Measurements from ENCODE around the gene UBAP1L. TPM values are rescaled to one million over a fixed set of nuclear protein-coding genes. Genes with fewer than 3 reads are reported as not detected.

UBAP1L gene
- total and polyA plus RNA-seq, 2 donors: 1.9 to 3.9 TPM

DNA sequence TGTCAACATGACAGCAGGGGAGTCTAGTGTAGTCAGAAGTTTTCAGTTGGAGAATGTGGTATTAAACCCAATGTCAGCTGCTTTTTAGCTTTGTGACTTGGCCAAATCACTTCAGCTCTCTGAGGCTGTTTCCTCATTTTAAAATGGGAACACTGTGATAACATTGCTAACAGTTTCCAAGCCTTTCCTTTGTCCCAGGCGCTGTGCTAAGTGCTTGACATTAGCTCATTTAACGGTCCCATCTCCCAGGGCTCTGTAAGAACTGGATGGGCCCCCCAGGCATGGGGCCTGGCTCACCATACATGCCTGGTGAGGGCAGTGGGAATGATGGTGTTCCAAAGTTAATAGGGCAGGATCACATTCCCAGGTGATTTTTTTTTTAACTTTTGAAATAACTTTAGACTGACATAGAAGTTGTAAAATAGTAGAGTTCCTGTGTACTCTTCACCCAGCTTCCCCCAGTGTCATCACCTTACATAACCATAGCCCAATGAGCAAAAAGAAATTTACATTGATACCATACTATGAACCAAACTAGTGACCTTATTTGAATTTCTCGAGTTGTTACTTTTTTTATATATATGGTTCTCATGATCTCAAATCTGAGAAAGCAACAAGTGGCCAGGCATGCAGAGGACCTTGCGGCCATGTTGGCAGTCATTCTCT, 54.9 kb downstream of the UBAP1L start:
- H3K36me3 ChIP-seq (ENCODE audit: insufficient read depth): peaks cover 1% of the 10 kb centered on the region
- 83% methylated on average over 4 of the region's 4 CpGs for WGBS

DNA sequence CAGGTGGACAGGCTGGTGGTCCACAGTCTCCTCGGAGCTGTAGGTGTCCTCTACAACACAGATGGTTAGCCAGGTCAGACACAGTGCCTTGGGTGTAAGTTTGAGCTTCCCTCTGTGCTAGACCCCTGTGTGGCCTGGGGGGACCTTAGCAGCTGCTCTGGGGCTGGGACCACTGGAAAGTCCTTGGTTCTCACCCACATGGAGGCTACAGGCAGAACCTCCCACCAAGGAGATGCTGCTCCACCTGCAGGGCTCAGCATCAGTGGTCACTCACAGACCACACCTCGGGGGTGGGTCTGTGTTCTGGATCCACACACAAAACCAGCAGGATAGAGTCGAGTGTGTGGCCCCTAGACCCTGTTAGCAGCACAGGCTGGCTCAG, 55.6 kb downstream of the UBAP1L start:
- H3K4me3 ChIP-seq (ENCODE audit: low read depth, low read length): no peak overlapping the region
- 87% methylated on average over 3 of the region's 3 CpGs for WGBS
- DNase-seq (ENCODE audit: extremely low spot score): no peak
- no peak overlapping the region for H3K27ac ChIP-seq (ENCODE audit: low read depth)
- H3K4me1 ChIP-seq (ENCODE audit: insufficient read depth): no peaks in the 10 kb centered on the region
- peaks cover 1% of the 10 kb centered on the region for H3K36me3 ChIP-seq (ENCODE audit: insufficient read depth)

More for the DNA sequence above, 54.9 kb downstream of the UBAP1L start:
- Histone ChIP-seq H3K4me3 (ENCODE audit: low read depth, low read length) (no peak overlapping the region), H3K4me1 (ENCODE audit: insufficient read depth) (no peaks in the 10 kb centered on the region), H3K27ac (ENCODE audit: low read depth) (no peak overlapping the region)
- DNase-seq (ENCODE audit: extremely low spot score): no peak

DNA sequence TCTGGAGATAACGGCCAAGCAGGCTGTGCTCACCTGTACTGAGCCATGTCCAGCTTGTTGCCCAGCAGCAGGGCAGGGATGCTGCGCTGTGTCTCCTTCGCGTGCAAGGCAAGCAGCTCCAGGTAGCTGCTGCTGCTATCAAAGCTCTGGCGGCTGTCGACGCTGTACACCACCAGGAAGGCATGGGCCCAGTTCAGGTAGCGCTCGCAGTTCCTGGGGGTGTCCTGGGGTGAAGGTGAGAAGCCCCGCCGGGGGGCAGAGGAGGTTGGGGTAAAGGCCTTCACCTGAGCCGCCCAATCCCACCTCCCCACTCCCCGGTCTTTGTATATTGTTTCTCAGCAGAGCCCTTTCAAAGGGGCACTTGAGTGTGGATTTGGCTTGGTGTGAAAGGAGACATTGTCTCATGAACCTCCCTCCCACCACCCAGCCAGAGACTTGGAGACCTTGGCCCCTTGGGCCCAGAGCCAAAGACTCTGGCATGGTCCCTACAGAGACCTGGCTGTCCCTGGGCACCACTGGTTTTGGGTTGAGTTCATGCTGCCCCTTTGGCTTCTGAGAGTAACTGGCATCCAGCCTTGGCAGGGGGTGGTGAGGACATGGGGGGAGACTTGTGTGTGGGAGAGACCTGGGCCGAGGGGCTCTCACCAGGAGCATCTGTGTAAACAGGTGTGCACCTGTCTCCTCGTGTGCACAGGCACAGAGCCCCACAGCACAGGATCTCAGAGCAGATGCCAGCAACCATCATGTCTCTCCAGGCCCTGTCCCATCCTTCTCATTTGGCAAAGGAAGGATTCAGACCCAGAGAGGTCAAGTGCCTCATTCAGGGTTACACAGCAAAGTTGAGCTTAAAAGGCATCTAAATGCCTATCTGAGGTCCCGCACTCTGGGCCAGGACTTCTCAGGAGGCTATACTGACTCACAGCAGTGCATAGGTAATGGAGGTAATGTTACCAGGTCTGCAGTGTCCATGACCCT, 56.3 kb downstream of the UBAP1L start:
- 83% methylated on average over 16 of the region's 16 CpGs for WGBS

DNA sequence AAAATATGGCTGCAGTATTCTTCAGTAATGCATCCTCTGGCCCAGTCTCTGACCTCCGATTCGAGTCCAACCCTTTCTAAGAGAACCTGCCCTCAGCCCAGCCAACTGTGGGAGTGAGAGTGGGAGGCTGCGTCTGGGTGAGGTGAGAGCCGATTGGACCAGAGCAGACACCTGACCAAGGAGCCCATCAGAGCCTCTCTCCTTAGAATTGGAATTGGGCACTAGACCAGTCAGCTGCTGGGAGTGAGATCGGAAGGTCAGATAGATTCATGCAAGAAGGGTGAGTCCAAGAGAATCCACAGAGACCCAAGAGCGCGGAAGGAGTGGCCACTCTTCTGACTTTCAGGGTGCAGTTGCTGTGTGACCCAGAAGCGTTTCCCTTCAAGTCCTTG, 57.5 kb downstream of the UBAP1L start:
- 87% methylated on average over 8 of the region's 8 CpGs for WGBS
- Histone ChIP-seq H3K27ac (ENCODE audit: low read depth) (no peak overlapping the region), H3K4me3 (ENCODE audit: low read depth, low read length) (no peak overlapping the region), H3K36me3 (ENCODE audit: insufficient read depth) (peaks cover 1% of the 10 kb centered on the region), H3K4me1 (ENCODE audit: insufficient read depth) (no peaks in the 10 kb centered on the region)
- DNase-seq (ENCODE audit: extremely low spot score): no peak

More for the DNA sequence above, 56.3 kb downstream of the UBAP1L start:
- Histone ChIP-seq H3K4me1 (ENCODE audit: insufficient read depth) (no peaks in the 10 kb centered on the region), H3K27ac (ENCODE audit: low read depth) (no peak overlapping the region), H3K36me3 (ENCODE audit: insufficient read depth) (peaks cover 1% of the 10 kb centered on the region), H3K4me3 (ENCODE audit: low read depth, low read length) (no peak overlapping the region)
- no peak for DNase-seq (ENCODE audit: extremely low spot score)

DNA sequence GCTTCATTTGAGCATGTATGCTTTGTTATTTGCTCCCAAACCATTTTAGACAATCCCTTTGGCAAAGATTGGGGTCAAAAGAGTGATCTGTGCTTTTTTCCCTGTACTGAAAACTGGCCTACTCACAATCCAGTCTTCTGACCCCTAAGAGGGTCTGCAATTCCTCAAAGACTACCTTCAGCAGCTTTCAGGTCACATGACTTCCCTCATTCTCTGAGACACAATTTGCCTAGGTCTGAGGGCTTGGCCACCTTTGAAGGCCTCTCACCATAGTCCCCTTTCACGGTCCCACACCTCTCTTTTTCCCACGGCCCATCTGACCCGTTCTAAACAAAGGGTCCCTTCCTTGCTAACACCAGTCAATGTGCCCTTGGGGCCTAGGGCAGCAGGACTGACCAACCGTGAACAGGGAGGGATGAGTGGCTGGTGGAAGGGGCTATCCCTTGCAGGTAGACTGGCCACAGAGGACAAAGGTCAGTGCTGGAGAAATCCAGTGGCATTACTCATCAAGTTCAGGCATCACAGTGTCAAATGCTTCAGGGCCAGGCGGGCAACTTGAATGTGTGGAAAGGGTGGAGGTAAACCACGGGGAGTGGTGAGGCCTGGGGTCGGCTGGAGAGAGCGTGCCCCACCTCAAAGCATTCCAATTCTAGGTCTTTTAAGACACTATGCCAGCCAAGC, 58.0 kb downstream of the UBAP1L start:
- no peak overlapping the region for H3K27ac ChIP-seq (ENCODE audit: low read depth)
- peaks cover 1% of the 10 kb centered on the region for H3K36me3 ChIP-seq (ENCODE audit: insufficient read depth)

DNA sequence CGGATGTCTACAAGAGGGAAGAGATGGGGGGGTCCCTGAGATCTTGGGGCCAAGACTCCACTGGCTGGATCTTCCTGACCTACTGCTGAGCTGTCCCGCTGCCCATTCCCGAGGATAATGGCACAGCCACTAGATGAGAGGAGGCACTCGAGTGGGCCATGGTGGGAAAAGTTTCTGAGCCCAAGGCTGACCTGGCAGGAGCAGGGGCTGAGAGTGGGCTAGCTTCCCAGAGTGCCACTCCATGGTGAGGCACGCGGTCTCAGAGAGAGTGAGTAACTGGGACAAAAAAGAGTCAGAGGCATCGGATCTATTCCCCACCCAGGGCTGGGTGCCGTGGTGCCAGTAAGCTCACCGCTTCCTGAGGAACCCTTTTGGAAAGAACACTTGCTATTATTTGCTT, 58.9 kb downstream of the UBAP1L start:
- no peak for DNase-seq (ENCODE audit: extremely low spot score)
- WGBS: 73% methylated on average over 9 of the region's 9 CpGs
- Histone ChIP-seq H3K4me3 (ENCODE audit: low read depth, low read length) (no peak overlapping the region), H3K4me1 (ENCODE audit: insufficient read depth) (no peaks in the 10 kb centered on the region), H3K27ac (ENCODE audit: low read depth) (peak overlapping the region; percentile 13), H3K36me3 (ENCODE audit: insufficient read depth) (peaks cover 1% of the 10 kb centered on the region)

More for the DNA sequence above, 58.0 kb downstream of the UBAP1L start:
- no peak overlapping the region for H3K4me3 ChIP-seq (ENCODE audit: low read depth, low read length)
- DNase-seq (ENCODE audit: extremely low spot score): no peak
- WGBS: 83% methylated on average over 8 of the region's 8 CpGs
- no peaks in the 10 kb centered on the region for H3K4me1 ChIP-seq (ENCODE audit: insufficient read depth)

DNA sequence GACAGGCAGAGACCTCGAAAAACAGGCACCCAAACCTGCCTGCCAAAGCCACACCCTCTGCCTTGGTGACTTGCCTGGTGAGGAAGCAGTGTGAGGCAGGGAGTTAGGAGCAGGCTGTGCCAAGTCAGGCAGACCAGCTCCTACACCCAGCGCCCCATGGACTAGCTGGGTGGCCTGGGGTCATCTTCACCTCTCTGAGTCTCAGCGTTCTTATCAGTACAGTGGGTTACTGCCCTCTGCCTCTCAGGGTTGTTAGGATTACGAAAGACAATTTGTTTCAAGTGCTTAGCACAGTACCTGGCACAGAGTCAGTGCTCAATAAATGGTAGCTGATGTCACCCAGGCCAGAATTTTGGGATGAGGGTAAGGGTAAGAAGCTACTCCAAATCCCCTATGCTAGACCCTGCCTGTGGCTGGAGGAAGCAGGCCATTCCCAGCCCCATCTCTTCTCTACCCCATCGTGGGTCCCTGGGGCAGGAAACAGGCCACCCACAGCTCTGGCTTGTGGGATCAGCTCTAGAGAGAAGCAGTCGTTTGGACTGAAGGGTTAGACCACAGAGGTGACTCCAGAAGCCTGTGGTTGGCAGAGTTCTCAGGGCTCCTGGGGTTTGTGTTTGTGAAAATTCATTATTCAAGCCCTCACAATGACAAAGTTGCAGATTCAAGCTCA, 59.7 kb downstream of the UBAP1L start:
- peaks cover 1% of the 10 kb centered on the region for H3K36me3 ChIP-seq (ENCODE audit: insufficient read depth)
- no peak overlapping the region for H3K4me3 ChIP-seq (ENCODE audit: low read depth, low read length)
- no peak overlapping the region for H3K27ac ChIP-seq (ENCODE audit: low read depth)
- H3K4me1 ChIP-seq (ENCODE audit: insufficient read depth): no peaks in the 10 kb centered on the region
- 37% methylated on average over 6 of the region's 6 CpGs for WGBS
- DNase-seq (ENCODE audit: extremely low spot score): no peak

DNA sequence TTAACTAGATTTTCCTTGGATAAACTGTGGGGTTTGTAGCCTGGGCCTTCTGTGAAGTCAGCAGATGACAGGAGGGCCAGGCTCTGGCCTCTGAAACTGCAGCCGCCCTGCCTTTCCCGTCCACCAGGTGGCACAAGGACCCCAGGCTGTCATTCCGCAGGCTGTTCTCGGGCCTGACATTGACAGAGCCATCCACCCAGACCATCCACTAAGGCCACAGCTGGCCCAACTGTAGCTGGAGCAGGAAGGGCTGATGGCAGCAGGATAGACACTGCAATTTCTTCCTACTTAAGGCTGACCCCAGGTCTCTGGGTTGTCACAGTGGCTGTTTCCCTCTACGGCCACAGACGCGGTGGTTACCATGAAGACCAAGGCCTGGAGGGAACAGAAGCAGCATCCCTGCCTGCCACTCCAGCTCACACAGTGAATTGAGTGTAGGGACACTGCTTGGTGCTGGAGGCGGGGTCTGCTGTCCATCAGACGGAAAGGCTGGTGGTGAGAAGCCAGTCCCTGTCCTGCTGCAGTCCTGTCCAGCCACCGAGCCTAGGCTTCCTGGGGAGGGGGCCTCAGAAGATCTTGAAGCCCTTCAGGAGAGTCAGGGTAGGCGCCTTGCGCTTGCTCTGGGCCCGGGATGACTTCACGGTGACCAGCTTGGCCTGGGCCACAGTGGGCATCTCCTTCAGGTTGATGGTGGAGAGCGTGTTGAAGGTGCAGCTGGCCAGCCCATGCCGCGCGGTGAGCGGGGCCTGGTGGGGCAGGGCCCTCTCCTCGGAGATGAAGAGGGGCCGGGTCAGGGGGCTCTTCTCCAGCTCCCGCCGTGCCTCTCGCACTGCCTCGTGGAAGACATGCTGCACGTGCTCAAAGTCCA, 60.4 kb downstream of the UBAP1L start:
- no peak for DNase-seq (ENCODE audit: extremely low spot score)
- Histone ChIP-seq H3K27ac (ENCODE audit: low read depth) (no peak overlapping the region), H3K4me3 (ENCODE audit: low read depth, low read length) (no peak overlapping the region), H3K36me3 (ENCODE audit: insufficient read depth) (peaks cover 1% of the 10 kb centered on the region), H3K4me1 (ENCODE audit: insufficient read depth) (no peaks in the 10 kb centered on the region)
- WGBS: 72% methylated on average over 26 of the region's 26 CpGs

DNA sequence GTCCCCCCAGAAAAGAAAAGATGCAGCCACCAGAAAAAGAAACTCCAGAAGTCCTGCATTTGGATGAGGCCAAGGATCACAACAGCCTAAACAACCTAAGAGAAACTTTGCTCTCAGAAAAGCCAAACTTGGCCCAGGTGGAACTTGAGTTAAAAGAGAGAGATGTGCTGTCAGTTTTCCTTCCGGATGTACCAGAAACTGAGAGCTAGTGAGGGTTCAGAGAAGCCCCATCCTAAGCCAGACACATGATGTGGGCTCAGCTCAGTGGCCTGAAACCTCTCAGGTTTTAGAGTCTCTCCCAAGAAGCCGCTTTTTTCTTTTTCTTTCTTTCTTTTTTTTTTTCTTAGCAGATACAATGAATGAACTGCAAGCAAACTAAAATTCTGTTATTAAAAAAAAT, 62.0 kb downstream of the UBAP1L start:
- no peak overlapping the region for H3K4me3 ChIP-seq (ENCODE audit: low read depth, low read length)
- 79% methylated on average over 2 of the region's 2 CpGs for WGBS
- no peaks in the 10 kb centered on the region for H3K36me3 ChIP-seq (ENCODE audit: insufficient read depth)
- H3K27ac ChIP-seq (ENCODE audit: low read depth): no peak overlapping the region
- no peak for DNase-seq (ENCODE audit: extremely low spot score)
- no peaks in the 10 kb centered on the region for H3K4me1 ChIP-seq (ENCODE audit: insufficient read depth)

DNA sequence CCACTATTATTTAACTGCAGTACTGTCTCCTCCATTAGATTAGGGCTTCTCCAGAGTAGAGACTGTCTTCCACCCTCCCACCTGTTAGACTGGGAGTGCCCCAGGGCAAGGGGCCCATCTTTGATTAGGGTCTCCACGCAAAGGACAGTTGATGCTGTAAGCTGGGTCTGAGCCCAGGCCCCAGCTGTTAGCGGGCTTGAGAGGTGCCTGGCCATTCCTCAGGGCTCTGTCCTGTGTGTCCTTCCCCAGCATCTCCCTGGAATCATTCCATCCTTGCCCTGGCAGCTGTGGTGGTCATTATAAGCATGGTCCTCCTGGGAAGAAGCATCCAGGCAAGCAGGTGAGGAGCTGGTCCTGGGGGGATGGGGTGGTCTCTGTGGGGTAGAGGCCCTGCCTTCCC, 63.7 kb downstream of the UBAP1L start:
- no peak for DNase-seq (ENCODE audit: extremely low spot score)
- 68% methylated on average over 2 of the region's 2 CpGs for WGBS
- Histone ChIP-seq H3K4me1 (ENCODE audit: insufficient read depth) (no peaks in the 10 kb centered on the region), H3K27ac (ENCODE audit: low read depth) (no peak overlapping the region), H3K36me3 (ENCODE audit: insufficient read depth) (no peaks in the 10 kb centered on the region), H3K4me3 (ENCODE audit: low read depth, low read length) (no peak overlapping the region)

DNA sequence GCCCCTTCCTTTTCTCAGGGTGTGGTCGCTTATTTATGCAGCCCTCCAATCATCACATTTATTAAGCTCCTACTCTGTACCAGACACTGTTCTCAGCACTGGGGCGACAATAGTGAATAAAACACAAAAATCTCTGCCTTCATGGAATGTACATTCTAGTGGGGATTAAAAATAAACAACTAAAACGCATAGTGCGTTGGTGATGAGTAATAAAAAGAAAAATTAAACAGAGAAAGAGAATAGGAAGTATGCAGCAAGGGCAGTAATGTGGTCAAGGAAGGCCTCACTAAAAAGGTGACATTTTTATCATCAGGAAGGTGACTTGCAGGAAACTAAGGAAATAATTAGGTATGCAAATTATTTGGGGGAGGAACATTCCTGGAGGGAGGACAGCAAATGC, 64.7 kb downstream of the UBAP1L start:
- WGBS: 40% methylated on average over 4 of the region's 4 CpGs

DNA sequence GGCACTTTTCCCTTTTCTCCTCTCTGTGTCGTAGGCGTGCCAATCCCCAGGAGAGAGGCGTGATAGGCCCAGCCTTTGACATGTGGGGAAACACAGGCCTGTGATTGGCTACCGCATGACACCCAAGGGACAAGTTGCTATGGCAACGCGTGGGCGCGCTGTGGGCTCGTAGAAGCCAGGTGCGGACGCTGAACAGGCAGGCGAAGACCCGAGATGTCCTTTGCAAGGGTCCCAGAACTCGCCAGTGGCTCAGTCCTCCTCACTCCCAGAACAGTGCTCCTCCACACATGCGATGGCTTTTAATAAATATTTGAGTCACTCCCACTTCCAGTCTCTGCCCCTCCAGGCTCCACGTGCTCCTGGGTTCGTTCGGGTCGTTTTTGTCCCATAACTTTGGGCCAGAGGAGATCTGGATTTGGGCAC, 65.6 kb downstream of the UBAP1L start:
- H3K27ac ChIP-seq (ENCODE audit: low read depth): no peak overlapping the region
- 25% methylated on average over 19 of the region's 19 CpGs for WGBS
- no peak for DNase-seq (ENCODE audit: extremely low spot score)
- no peaks in the 10 kb centered on the region for H3K36me3 ChIP-seq (ENCODE audit: insufficient read depth)
- no peaks in the 10 kb centered on the region for H3K4me1 ChIP-seq (ENCODE audit: insufficient read depth)
- H3K4me3 ChIP-seq (ENCODE audit: low read depth, low read length): no peak overlapping the region

More for the DNA sequence above, 64.7 kb downstream of the UBAP1L start:
- no peak overlapping the region for H3K4me3 ChIP-seq (ENCODE audit: low read depth, low read length)
- H3K4me1 ChIP-seq (ENCODE audit: insufficient read depth): no peaks in the 10 kb centered on the region
- H3K36me3 ChIP-seq (ENCODE audit: insufficient read depth): no peaks in the 10 kb centered on the region
- no peak for DNase-seq (ENCODE audit: extremely low spot score)
- H3K27ac ChIP-seq (ENCODE audit: low read depth): no peak overlapping the region
